ENCODE measurements around the gene ZNF160. TPM values are rescaled to one million over a fixed set of nuclear protein-coding genes. Genes with fewer than 3 reads are reported as not detected.

ZNF160 gene
- total and polyA plus RNA-seq, 9 donors, result 21.7 to 53.2 (median 37.5) TPM

DNA sequence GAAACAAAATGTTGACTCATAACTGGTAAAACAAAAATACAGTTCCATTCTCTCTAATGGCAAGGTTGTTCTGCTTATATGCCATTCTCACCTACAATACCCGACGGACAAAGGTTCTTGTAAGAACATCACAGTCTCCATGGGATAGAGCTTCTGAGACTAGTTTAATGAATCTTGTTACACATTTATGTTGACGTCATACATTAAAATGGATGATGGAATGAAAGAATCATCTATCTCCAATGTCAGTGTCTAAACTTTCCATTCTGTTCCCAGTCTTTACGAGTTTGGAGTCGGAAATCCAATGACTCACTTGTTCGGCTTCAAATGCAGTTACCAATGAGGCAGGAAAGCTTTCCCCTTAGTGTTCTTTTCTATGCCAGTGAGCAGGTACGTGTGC is 17.7 kb downstream of the ZNF160 start:
- H3K4me3 ChIP-seq, result no peak overlapping the region
- no peaks in the 10 kb centered on the region for H3K27me3 ChIP-seq
- no peak overlapping the region for H3K27ac ChIP-seq
- intact Hi-C loops (cut with DNase I), result no loop called here
- TF ChIP-seq EP300 (IDR thresholded peaks at IDR 0.05) (no peak), CTCF (IDR thresholded peaks at IDR 0.05) (no peak), POLR2A (IDR thresholded peaks at IDR 0.05) (no peak)
- H3K4me1 ChIP-seq (ENCODE audit: insufficient read depth), result no peaks in the 10 kb centered on the region
- WGBS, 3 donors, result 90 to 93% (median 91%) methylated on average over 7 of the region's 7 CpGs
- DNase-seq, result no peak
- no peaks in the 10 kb centered on the region for H3K36me3 ChIP-seq
- H3K9me3 ChIP-seq, result no peaks in the 10 kb centered on the region

- 73 to 98% (median 98%) methylated on average over 3 of the region's 3 CpGs for WGBS, 3 donors
- Histone ChIP-seq H3K9me3 (no peaks in the 10 kb centered on the region), H3K4me1 (ENCODE audit: insufficient read depth) (no peaks in the 10 kb centered on the region), H3K4me3 (no peak overlapping the region), H3K27me3 (no peaks in the 10 kb centered on the region), H3K36me3 (no peaks in the 10 kb centered on the region), H3K27ac (no peak overlapping the region)
- no peak for DNase-seq
- TF ChIP-seq POLR2A (IDR thresholded peaks at IDR 0.05) (no peak), EP300 (IDR thresholded peaks at IDR 0.05) (no peak), CTCF (IDR thresholded peaks at IDR 0.05) (no peak)
- intact Hi-C loops (cut with DNase I), result no loop called here
These were observed 20.3 kb downstream of the ZNF160 start for GRCh38 chr19:53082929-53083328.

- H3K27me3 ChIP-seq, result no peaks in the 10 kb centered on the region
- no peaks in the 10 kb centered on the region for H3K36me3 ChIP-seq
- no peak for DNase-seq
- no peak overlapping the region for H3K4me3 ChIP-seq
- H3K9me3 ChIP-seq, result peaks cover 0 to 9% of the 10 kb centered on the region in 2 donors
- no peak overlapping the region for H3K27ac ChIP-seq
- TF ChIP-seq CTCF (IDR thresholded peaks at IDR 0.05), result no peak
- WGBS, 3 donors, result 70 to 88% (median 79%) methylated on average over 8 of the region's 8 CpGs
- intact Hi-C loops (cut with DNase I), result no loop called here
- H3K4me1 ChIP-seq (ENCODE audit: insufficient read depth), result no peaks in the 10 kb centered on the region
These were observed 23.8 kb downstream of the ZNF160 start for GRCh38 chr19:53079313-53079924.

GRCh38 chr19:53078668-53079067 is 24.6 kb downstream of the ZNF160 start:
- intact Hi-C loops (cut with DNase I), result no loop called here
- WGBS, 3 donors, result 96% methylated on average over 1 of the region's 1 CpG
- DNase-seq, result no peak
- H3K4me3 ChIP-seq, result no peak overlapping the region
- peaks cover 0 to 14% of the 10 kb centered on the region in 2 donors for H3K9me3 ChIP-seq
- H3K27me3 ChIP-seq, result no peaks in the 10 kb centered on the region
- H3K27ac ChIP-seq, result no peak overlapping the region
- H3K36me3 ChIP-seq, result no peaks in the 10 kb centered on the region
- TF ChIP-seq POLR2A (IDR thresholded peaks at IDR 0.05), result no peak
- TF ChIP-seq CTCF (IDR thresholded peaks at IDR 0.05), result no peak
- TF ChIP-seq EP300 (IDR thresholded peaks at IDR 0.05), result no peak
- H3K4me1 ChIP-seq (ENCODE audit: insufficient read depth), result no peaks in the 10 kb centered on the region
